H1 (cell line): Measurements from ENCODE around the gene NECAB3.

Experiments
- CBX8 ChIP-seq: fragments of 300-800, 300-1000 bp; sonication (generic); IDR thresholded peaks from 2 replicates; pipeline ENCODE4 v1.7.1; 2016; ENCODE audit warnings: low read depth, low read length, borderline replicate concordance
- CHD2 ChIP-seq: IDR thresholded peaks from 2 replicates; pipeline ENCODE4 v1.6.1; 2012; ENCODE audit warnings: low read length, improper control_type of control experiment
- EZH2 ChIP-seq: fragments of 200-600 bp; sonication (generic); IDR thresholded peaks from 2 replicates; pipeline ENCODE4 v1.7.1; 2012; ENCODE audit warnings: low read depth, mild to moderate bottlenecking, moderate library complexity, low read length, inconsistent platforms; ENCODE audit not compliant: severe bottlenecking
- SRF ChIP-seq: IDR thresholded peaks from 2 replicates; pipeline ENCODE4 v1.6.1; 2011; ENCODE audit warnings: mild to moderate bottlenecking, low read depth, low read length, moderate library complexity
- TF ChIP-seq, protein P1 (sequence below), 3 experiments: IDR thresholded peaks; 1 replicate in 2 of 3; 2 replicates in 1 of 3; pipeline versions ENCODE4 v1.5.1 to v1.6.1; 2011; ENCODE audit warnings: low read length in 3 of 3, mild to moderate bottlenecking in 3 of 3, inconsistent platforms in 2 of 3, low read depth in 1 of 3, moderate library complexity in 1 of 3; ENCODE audit not compliant: insufficient read depth in 1 of 3; ENCODE audit errors: control extremely low read depth in 1 of 3

- TF ChIP-seq CHD2: no peak
- TF ChIP-seq EZH2: no peak
- TF ChIP-seq CBX8: no peak
- TF ChIP-seq, protein P1, sequence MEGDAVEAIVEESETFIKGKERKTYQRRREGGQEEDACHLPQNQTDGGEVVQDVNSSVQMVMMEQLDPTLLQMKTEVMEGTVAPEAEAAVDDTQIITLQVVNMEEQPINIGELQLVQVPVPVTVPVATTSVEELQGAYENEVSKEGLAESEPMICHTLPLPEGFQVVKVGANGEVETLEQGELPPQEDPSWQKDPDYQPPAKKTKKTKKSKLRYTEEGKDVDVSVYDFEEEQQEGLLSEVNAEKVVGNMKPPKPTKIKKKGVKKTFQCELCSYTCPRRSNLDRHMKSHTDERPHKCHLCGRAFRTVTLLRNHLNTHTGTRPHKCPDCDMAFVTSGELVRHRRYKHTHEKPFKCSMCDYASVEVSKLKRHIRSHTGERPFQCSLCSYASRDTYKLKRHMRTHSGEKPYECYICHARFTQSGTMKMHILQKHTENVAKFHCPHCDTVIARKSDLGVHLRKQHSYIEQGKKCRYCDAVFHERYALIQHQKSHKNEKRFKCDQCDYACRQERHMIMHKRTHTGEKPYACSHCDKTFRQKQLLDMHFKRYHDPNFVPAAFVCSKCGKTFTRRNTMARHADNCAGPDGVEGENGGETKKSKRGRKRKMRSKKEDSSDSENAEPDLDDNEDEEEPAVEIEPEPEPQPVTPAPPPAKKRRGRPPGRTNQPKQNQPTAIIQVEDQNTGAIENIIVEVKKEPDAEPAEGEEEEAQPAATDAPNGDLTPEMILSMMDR (IDR thresholded peaks at IDR 0.05; ENCODE audit: control extremely low read depth in 1 of 3, insufficient read depth in 1 of 3, low read depth in 1 of 3, low read length in 3 of 3): no peak
- no peak for TF ChIP-seq SRF
Observed at GRCh38 chr20:33704197-33704924, 30.1 kb upstream of the NECAB3 start.
